ENCODE measurements around the gene STK35.

DNA sequence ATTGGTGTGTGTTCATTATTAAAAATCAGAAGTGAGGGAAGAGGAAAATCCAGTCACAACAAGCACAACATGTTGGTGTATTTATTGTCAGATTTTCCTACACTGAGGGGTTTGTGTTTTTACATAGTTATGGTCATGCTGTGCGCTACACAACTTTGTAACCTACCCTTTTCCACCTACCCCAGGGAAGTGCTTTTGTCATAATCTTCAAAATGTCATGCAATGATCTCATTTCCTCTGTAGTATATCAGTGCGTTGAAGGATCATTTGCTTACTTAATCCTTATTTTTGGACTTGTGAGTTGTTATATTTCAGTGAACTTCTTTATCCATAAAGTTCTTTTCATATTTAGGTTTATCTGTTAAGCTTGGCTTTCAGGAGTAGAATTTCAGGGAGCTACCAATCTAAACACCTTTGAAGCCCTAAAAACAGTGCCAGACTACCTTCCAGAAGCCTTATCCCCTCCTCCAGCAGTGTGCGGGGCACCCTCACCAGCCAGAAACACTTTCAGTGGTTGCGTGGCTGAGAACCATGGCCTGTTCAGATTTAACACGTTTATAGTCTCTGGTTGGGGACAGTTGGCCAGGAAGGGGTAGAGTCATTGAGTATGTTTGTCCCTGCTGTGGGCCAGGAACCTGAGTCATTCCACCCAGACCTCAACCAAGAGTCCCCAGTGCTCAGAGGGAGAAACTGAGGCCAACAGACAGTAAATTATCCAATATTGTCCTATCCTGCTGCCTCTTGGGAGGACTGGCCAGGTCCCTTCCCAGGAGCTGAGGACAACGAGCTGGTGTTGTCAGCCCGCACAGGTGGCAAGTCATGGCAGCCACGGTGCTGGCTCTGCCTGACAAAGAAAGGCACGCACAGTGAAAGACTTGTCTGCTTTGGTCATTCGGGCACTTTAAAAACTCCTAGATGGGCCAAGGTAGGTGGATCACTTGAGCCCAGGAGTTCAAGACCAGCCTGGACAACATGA is 40.3 kb downstream of the STK35 start:
- no peak for TF ChIP-seq CTCF (IDR thresholded peaks at IDR 0.05)
- TF ChIP-seq EZH2phosphoT487 (IDR thresholded peaks at IDR 0.05): no peak
